Stimulated activated naive B cell treated with anti-CD40 and anti-IgM and Interleukin-4, amounts not matched to agents 10 μg/mL and 1 μg/mL and 100 μg/mL, for 72 hours (primary cell): ENCODE results near the gene RAPGEF3.

Experiments used
- ATAC-seq, 2 donors: fragments of 150-1000 bp; cut with Tn5 transposase; replicated peaks; 2 replicates each; pipeline ENCODE4 v1.10.0; 2021; ENCODE audit warnings: moderate library complexity in 1 of 2
- DNase-seq: peaks from one replicate; pipeline ENCODE4 v3.0.0; 2021
- H3K27ac Mint-ChIP-seq: one replicate; pipeline ENCODE4 v1.8.0; 2022; ENCODE audit warnings: mild to moderate bottlenecking, mixed read lengths
- H3K27me3 Mint-ChIP-seq, 2 donors: one replicate each; pipeline ENCODE4 v1.8.0; 2022; ENCODE audit warnings: mixed read lengths in 2 of 2
- H3K36me3 Mint-ChIP-seq, 2 donors: one replicate each; pipeline ENCODE4 v1.8.0; 2022; ENCODE audit warnings: mixed read lengths in 2 of 2, mild to moderate bottlenecking in 1 of 2
- H3K4me1 Mint-ChIP-seq, 2 donors: one replicate each; pipeline ENCODE4 v1.8.0; 2022; ENCODE audit warnings: mixed read lengths in 2 of 2, mild to moderate bottlenecking in 1 of 2
- H3K4me3 Mint-ChIP-seq, 2 donors: one replicate each; pipeline ENCODE4 v1.8.0; 2022; ENCODE audit warnings: mild to moderate bottlenecking in 2 of 2, mixed read lengths in 2 of 2, moderate library complexity in 1 of 2
- H3K9me3 Mint-ChIP-seq, 2 donors: one replicate each; pipeline ENCODE4 v1.8.0; 2022; ENCODE audit warnings: mixed read lengths in 2 of 2, mild to moderate bottlenecking in 1 of 2

The RAPGEF3 gene

GRCh38 chr12:47797441-47797840 is 38.8 kb upstream of the RAPGEF3 start:
- H3K4me3 Mint-ChIP-seq = no peak overlapping the region
- ATAC-seq (peak; percentile 84 to 88), DNase-seq (no peak)
- H3K4me1 Mint-ChIP-seq = peaks cover 24 to 40% of the 10 kb centered on the region in 2 donors
- H3K27ac Mint-ChIP-seq = peak overlapping the region; percentile 60
- H3K36me3 Mint-ChIP-seq = peaks cover 44 to 60% of the 10 kb centered on the region in 2 donors
- no peaks in the 10 kb centered on the region for H3K27me3 Mint-ChIP-seq
- H3K9me3 Mint-ChIP-seq = no peaks in the 10 kb centered on the region

GRCh38 chr12:47795814-47796411 is 37.2 kb upstream of the RAPGEF3 start:
- Mint-ChIP-seq H3K36me3 (peaks cover 46 to 58% of the 10 kb centered on the region in 2 donors), H3K27ac (no peak overlapping the region), H3K27me3 (no peaks in the 10 kb centered on the region), H3K9me3 (no peaks in the 10 kb centered on the region), H3K4me1 (peaks cover 13 to 24% of the 10 kb centered on the region in 2 donors), H3K4me3 (no peak overlapping the region)
- no peak for ATAC-seq
- DNase-seq = no peak

- ATAC-seq (no peak), DNase-seq (no peak)
- Mint-ChIP-seq H3K9me3 (no peaks in the 10 kb centered on the region), H3K27ac (peak overlapping the region; percentile 56), H3K27me3 (no peaks in the 10 kb centered on the region), H3K4me1 (peaks cover 11 to 19% of the 10 kb centered on the region in 2 donors), H3K4me3 (no peak overlapping the region), H3K36me3 (peaks cover 52 to 59% of the 10 kb centered on the region in 2 donors)
Observed at GRCh38 chr12:47795121-47795813, 36.6 kb upstream of the RAPGEF3 start.

GRCh38 chr12:47794679-47795078 is 36.0 kb upstream of the RAPGEF3 start:
- H3K27ac Mint-ChIP-seq = peak overlapping the region; percentile 56
- ATAC-seq (no peak), DNase-seq (no peak)
- no peaks in the 10 kb centered on the region for H3K9me3 Mint-ChIP-seq
- H3K27me3 Mint-ChIP-seq = no peaks in the 10 kb centered on the region
- H3K4me1 Mint-ChIP-seq = peaks cover 7 to 19% of the 10 kb centered on the region in 2 donors
- peaks cover 54 to 61% of the 10 kb centered on the region in 2 donors for H3K36me3 Mint-ChIP-seq
- no peak overlapping the region for H3K4me3 Mint-ChIP-seq

- no peak for DNase-seq
- Mint-ChIP-seq H3K9me3 (no peaks in the 10 kb centered on the region), H3K36me3 (peaks cover 55 to 67% of the 10 kb centered on the region in 2 donors), H3K27ac (no peak overlapping the region), H3K4me1 (peaks cover 4 to 10% of the 10 kb centered on the region in 2 donors), H3K27me3 (no peaks in the 10 kb centered on the region), H3K4me3 (no peak overlapping the region)
- no peak for ATAC-seq
Observed at GRCh38 chr12:47793015-47793681, 34.5 kb upstream of the RAPGEF3 start.

GRCh38 chr12:47791874-47792273 is 33.2 kb upstream of the RAPGEF3 start:
- peaks cover 57 to 65% of the 10 kb centered on the region in 2 donors for H3K36me3 Mint-ChIP-seq
- no peak for DNase-seq
- H3K4me3 Mint-ChIP-seq = no peak overlapping the region
- no peak overlapping the region for H3K27ac Mint-ChIP-seq
- no peak for ATAC-seq
- no peaks in the 10 kb centered on the region for H3K9me3 Mint-ChIP-seq
- H3K27me3 Mint-ChIP-seq = no peaks in the 10 kb centered on the region
- no peaks in the 10 kb centered on the region for H3K4me1 Mint-ChIP-seq

- peaks cover 0 to 3% of the 10 kb centered on the region in 2 donors for H3K4me1 Mint-ChIP-seq
- no peak for ATAC-seq
- H3K27ac Mint-ChIP-seq = no peak overlapping the region
- peaks cover 63 to 70% of the 10 kb centered on the region in 2 donors for H3K36me3 Mint-ChIP-seq
- DNase-seq = no peak
- H3K4me3 Mint-ChIP-seq = no peak overlapping the region
- no peaks in the 10 kb centered on the region for H3K9me3 Mint-ChIP-seq
- H3K27me3 Mint-ChIP-seq = no peaks in the 10 kb centered on the region
Observed at GRCh38 chr12:47791351-47791746, 32.7 kb upstream of the RAPGEF3 start.

GRCh38 chr12:47790676-47791350 is 32.1 kb upstream of the RAPGEF3 start:
- ATAC-seq (no peak), DNase-seq (no peak)
- Mint-ChIP-seq H3K27ac (peak overlapping the region; percentile 37), H3K27me3 (no peaks in the 10 kb centered on the region), H3K9me3 (no peaks in the 10 kb centered on the region), H3K4me3 (no peak overlapping the region), H3K4me1 (peaks cover 0 to 6% of the 10 kb centered on the region in 2 donors), H3K36me3 (peaks cover 66 to 74% of the 10 kb centered on the region in 2 donors)

GRCh38 chr12:47789712-47790489 is 31.2 kb upstream of the RAPGEF3 start:
- no peak for DNase-seq
- H3K9me3 Mint-ChIP-seq = no peaks in the 10 kb centered on the region
- no peak overlapping the region for H3K4me3 Mint-ChIP-seq
- H3K36me3 Mint-ChIP-seq = peaks cover 62 to 73% of the 10 kb centered on the region in 2 donors
- no peak for ATAC-seq
- H3K4me1 Mint-ChIP-seq = peaks cover 0 to 6% of the 10 kb centered on the region in 2 donors
- no peak overlapping the region for H3K27ac Mint-ChIP-seq
- H3K27me3 Mint-ChIP-seq = no peaks in the 10 kb centered on the region

GRCh38 chr12:47789141-47789540 is 30.5 kb upstream of the RAPGEF3 start:
- ATAC-seq (no peak), DNase-seq (no peak)
- Mint-ChIP-seq H3K4me3 (no peak overlapping the region), H3K27me3 (no peaks in the 10 kb centered on the region), H3K27ac (peak overlapping the region; percentile 14), H3K9me3 (no peaks in the 10 kb centered on the region), H3K4me1 (peaks cover 0 to 6% of the 10 kb centered on the region in 2 donors), H3K36me3 (peaks cover 64 to 76% of the 10 kb centered on the region in 2 donors)

- H3K27ac Mint-ChIP-seq = peak overlapping the region; percentile 44
Observed at GRCh38 chr12:47787596-47788319, 29.1 kb upstream of the RAPGEF3 start.

GRCh38 chr12:47786662-47787280 is 28.1 kb upstream of the RAPGEF3 start:
- DNase-seq (no peak), ATAC-seq (no peak)
- no peak overlapping the region for H3K4me3 Mint-ChIP-seq
- peaks cover 0 to 15% of the 10 kb centered on the region in 2 donors for H3K4me1 Mint-ChIP-seq
- H3K27ac Mint-ChIP-seq = peak overlapping the region; percentile 86
- H3K9me3 Mint-ChIP-seq = no peaks in the 10 kb centered on the region
- peaks cover 61 to 70% of the 10 kb centered on the region in 2 donors for H3K36me3 Mint-ChIP-seq
- H3K27me3 Mint-ChIP-seq = no peaks in the 10 kb centered on the region

More at GRCh38 chr12:47787596-47788319, 29.1 kb upstream of the RAPGEF3 start:
- ATAC-seq (no peak), DNase-seq (no peak)
- Mint-ChIP-seq H3K4me1 (peaks cover 0 to 9% of the 10 kb centered on the region in 2 donors), H3K4me3 (no peak overlapping the region), H3K36me3 (peaks cover 61 to 73% of the 10 kb centered on the region in 2 donors), H3K27me3 (no peaks in the 10 kb centered on the region), H3K9me3 (no peaks in the 10 kb centered on the region)
